GM18517 (cell line): Measurements from ENCODE around the gene BAIAP3.
"Not testable (repeated sequence)": the region's sequence is repeated elsewhere in the genome, so short reads cannot be mapped to it uniquely, and the experiment has no call there.

Experiments used
- ATAC-seq: cut with Tn5 transposase; IDR thresholded peaks from one replicate; pipeline ENCODE4 v1.9.1; 2021; ENCODE audit warnings: mild to moderate bottlenecking, moderate library complexity; ENCODE audit not compliant: unreplicated experiment

Gene BAIAP3, protein sequence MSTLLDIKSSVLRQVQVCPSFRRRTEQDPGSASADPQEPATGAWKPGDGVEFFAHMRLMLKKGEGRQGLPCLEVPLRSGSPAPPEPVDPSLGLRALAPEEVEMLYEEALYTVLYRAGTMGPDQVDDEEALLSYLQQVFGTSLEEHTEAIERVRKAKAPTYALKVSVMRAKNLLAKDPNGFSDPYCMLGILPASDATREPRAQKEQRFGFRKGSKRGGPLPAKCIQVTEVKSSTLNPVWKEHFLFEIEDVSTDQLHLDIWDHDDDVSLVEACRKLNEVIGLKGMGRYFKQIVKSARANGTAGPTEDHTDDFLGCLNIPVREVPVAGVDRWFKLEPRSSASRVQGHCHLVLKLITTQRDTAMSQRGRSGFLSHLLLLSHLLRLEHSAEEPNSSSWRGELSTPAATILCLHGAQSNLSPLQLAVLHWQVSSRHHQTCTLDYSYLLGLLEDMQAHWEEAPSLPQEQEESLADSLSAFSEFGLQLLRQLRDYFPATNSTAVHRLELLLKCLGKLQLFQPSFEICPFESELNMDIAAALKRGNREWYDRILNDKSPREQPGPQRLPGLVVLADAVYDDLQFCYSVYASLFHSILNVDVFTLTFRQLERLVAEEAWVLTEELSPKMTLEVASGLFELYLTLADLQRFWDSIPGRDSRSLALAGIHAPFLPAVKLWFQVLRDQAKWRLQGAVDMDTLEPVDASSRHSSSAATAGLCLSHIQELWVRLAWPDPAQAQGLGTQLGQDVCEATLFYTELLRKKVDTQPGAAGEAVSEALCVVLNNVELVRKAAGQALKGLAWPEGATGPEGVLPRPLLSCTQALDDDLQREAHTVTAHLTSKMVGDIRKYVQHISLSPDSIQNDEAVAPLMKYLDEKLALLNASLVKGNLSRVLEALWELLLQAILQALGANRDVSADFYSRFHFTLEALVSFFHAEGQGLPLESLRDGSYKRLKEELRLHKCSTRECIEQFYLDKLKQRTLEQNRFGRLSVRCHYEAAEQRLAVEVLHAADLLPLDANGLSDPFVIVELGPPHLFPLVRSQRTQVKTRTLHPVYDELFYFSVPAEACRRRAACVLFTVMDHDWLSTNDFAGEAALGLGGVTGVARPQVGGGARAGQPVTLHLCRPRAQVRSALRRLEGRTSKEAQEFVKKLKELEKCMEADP

DNA sequence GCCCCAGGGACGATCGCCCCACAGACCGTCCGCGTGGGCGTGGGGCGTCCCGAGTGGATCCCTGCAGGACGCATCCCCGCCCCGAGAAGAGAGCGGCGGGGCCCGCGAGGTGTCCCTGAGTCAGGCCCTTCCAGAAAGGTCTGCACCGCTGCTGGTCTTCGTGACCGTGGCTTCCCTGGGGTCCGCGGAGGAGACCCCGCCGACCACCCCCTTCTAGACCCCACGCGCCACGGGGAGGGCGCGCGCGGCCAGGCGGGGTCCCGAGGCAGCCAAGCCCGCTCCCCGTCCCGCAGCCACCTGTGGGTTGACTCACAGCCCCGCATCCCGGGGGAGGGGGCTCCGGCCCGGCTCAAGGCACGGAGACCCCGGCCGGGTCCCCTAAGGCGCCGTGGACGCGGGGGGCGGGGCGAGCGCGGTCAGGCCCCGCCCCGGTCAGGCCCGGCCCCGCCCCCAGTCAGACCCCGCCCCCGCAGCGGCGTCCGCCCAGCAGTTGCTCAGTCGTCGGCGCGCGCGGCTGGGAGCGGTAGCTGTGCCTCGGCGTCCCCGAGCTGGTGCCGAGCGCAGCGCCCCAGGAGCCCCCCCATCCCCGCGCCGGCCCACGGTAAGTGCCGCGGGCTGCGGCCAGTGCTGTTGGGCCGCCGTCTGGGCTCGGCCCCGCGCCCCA, at the start of gene BAIAP3:
Gene BAIAP3 (plus strand): TSS at position 497 of the 664 bp plus-strand sequence. CDS start 4,905 bp downstream, outside the sequence.
- ATAC-seq: no peak

DNA sequence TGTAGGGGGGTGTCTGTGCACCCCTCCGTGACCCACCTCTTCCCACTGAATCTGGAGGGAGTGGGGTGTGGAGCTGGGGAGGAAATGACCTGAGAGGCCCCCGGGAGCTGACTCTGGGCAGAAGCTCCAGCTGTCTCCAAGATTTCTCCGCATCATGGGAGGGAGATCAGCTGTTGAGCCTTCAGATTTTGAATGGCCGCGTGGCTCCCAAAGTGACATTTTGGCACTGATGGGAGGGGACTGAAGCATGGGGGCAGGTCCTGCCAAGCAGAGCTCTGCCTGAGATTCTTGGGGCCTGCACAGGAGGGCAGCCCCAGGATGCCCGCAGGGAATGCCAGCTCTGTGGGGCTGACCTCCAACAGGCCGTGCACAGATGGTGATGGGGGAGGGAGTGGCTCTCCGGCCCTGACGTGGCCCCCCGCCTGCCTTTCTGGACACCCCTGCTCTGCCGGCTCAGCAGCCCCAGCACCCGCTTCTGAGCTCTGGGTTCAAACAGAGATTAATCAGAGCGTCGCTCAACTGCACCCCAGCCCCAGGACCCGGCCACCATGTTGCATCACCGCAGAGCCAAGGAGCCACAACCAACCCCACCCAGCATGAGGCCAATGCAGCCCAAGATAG, 49.3 kb upstream of the BAIAP3 start:
- ATAC-seq: no peak

DNA sequence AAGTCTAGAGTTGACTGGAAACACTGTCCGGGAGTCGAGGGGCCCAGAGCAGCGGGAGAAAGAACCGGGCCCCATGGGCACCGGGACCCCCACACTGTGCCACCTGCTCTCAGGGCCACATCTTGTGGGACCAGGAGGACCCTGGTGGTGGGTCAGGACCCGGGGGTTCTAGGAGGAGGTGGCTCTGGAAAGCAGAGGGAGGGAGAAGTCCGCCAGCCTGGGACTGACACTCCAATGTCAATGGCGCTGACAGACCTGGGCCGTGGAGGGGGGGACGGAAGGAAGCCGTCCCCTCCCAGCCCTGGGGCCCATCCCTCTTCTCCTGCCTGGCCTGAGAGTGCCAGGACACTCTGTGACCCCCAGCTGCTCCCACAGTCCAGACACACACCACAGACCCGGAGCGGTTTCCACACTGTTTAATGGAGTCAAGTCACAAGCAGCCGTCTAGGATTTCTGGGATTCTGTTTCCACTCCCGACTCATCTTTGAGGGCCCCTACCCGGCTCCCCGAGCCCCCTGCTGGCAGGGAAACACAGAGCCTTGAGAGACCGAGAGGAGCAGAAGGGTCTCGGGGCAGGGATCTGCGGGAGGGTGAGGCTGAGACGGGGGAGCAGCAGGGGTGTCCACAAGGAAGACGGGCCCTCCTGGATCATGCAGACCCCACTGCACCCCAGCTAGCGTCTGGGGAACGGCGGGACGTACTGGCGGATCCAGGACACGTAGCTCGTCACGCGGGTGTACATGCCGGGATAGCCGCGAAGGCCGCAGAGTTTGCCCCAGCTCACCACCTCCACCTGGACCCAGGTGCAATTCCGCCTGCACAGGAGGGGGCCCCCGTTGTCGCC, 47.6 kb upstream of the BAIAP3 start:
- ATAC-seq: no peak

DNA sequence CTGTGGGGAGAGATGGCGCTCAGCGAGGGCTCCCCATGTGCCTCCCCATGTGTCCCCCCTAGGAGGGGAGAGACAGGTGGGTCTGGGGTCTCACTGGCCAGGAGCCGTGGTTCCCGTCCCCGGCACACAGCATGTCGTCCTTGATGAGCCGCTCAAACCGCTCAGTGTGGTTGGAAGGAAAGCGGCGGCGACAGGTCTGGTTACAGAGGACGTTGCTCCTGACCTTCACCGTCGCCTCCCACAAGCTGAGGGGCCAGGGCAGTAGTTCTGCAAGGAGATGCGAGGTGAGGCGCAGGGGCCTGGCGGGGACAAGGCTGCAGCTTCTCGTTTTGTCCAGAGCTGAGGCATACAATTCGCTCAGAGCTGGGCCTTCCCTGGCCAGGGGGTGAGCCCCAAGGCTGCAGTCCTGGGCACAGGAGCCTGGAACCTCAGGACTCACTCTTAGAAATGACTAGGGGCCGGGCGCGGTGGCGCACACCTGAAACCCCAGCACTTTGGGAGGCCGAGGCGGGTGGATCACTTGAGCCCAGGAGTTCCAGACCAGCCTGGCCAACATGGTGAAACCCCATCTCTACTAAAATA, 46.8 kb upstream of the BAIAP3 start:
- ATAC-seq: no peak

DNA sequence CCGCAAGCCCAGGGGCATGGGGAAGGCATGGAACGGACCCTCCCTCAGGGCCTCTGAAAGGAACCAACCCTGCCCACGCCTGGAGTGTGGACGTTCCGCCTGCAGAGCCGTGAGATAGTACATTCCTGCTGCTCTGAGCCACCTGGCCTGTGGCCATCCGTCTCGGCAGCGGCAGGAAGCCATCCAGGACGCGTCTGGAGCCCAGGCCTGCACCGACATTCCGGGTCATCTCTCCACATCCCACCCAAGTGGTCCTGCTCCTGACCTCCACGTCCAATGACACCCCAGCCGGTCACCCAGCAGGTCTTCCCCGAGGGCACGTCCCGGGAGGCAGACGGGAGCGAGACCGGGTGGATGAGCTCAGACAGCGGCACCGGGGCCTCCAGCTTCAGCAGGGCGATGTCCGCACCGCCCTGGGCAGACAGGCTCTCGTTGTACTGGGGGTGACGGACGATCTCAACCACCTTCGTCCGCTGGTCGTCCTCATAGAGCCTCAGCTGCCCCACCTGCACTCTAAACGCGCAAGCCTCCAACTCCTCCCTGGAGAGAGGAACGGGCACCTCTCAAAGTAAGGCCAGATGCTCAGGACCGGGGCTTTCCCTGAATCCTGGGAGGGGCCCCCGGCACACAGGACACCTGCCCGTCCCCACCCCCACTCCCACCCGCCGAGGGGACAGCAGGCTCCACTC, 45.3 kb upstream of the BAIAP3 start:
- no peak for ATAC-seq

DNA sequence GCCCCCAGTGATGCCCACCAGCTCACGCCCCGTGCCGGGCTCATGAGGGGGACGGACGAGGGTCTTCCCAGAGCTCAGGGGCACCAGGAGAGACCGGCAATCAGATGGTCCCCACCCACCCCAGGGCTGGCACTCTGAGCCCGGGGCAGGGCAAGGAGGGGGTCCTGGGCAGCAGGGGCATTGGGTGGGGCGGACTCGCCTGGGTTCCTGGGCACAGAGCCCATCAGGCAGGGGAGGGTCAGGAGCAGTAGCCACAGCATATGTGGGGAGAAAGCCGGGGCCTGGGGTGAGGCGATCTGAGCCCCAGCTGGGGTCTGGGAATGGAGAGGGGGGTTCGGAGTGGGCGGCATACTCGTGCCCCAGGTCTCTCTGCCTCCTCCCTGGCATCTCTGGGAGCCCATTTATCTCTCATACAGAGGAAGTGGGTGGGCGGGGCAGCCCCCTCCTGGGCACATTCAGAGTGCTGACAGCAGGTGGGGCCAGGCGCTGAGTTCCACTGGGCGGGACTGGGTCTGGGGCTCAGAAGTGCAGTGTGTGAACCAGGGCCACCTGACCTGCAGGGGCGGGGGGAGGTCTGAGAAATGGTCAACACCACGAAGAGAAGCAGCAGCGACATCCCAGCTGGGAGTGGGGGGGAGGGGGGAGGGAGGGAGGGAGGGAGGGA, 44.5 kb upstream of the BAIAP3 start:
- ATAC-seq: no peak

DNA sequence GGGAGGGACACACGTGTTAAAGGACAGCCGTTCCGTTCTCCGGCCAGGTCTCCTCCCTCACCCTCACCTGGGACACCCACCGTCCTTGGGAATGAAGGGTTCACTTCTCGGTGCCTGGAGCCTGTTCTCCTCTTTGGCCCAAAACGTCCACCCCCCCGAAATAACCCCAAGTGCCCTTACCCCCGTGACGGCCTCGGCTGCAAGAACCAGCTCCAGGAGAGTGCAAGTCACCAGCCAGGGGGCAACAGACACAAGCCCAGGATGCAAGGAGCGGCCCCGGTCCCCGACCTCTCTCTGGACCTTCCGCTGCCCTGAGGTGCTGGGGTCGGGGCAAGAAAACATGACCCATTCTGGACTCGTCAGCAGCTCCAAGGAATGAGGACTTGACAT, 44.0 kb upstream of the BAIAP3 start:
- ATAC-seq: no peak

DNA sequence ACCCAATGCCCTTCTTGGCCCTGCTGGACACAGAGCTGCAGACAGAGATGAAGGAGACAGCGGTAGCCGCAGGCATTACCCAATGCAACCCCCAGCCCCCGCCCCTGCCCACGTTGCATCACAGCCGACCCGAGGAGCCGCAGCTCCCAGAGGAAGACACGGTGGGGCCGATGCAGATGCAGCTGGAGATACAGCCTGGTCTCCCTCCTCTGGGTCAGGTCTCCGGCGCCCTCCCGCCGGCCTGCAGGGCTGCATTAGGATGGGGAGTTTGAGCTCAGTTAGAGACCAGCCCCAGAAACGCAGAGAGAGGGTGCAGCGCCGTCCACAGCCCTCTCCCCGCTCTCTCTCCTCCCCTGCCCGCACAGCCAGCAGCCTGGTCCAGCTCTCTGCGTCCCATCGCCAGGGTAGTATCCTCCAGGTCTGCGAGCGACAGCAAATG, 43.4 kb upstream of the BAIAP3 start:
- ATAC-seq: no peak

DNA sequence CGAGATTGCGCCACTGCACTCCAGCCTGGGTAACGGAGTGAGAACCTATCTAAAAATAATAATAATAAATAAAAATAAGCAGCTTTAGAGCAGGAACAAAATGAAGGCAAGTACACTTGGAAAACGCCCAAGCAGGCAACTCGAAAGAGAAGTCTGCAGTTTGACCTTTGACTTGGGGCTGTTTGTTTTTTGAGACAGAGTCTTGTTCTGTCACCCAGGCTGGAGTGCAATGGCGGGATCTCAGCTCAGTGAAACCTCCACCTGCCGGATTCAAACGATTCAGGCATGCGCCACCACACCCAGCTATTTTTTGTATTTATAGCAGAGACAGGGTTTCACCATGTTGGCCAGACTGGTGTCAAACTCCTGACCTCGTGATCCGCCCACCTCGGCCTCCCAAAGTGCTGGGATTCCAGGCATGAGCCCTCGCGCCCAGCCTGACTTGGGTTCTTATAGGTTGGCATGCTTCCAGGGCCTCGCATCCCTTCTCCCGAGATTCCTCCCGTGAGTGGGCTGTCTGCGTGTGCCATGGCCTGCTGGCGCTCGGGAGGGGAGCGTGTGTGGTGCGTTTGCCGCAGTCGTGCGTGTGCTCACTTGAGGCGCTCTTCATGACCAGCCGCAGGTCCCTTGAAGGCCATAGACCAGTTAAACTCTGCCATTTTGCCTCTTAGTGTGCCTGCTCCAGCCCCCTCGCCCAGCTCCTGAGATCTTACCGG, 42.4 kb upstream of the BAIAP3 start:
- ATAC-seq: no peak

DNA sequence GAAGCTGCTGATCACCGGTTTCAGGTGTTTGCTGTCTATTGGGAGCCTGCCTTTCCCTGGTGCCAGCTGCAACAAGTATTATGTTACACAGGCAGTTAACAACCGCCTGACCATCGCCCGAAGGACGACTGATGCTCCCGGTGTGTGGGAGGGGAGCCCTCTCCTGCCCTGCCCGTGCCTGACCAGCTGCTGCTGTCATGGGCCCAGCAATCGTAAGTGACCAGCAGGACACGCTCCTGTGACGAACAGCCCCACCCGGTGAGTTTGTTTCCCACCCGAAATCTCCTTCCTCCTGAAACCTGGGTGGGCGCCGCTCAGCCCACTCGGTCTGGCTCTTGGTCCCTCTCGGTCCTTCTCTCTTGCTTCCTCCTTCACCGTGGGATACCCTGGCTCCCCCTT, 41.9 kb upstream of the BAIAP3 start:
- ATAC-seq: no peak

DNA sequence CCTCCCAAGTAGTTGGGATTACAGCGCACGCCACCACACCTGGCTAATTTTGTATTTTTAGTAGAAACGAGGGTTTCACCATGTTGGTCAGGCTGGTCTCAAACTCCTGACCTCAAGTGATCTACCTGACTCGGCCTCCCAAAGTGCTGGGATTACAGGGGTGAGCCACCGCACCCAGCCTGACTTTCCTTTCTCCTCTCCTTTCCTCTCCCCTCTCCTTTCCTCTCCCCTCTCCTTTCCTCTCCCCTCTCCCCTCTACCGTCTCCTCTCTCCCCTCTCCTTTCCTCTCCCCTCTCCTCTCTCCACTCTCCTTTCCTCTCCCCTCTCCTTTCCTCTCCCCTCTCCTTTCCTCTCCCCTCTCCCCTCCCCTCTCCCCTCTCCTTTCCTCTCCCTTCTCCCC, 41.2 kb upstream of the BAIAP3 start:
- ATAC-seq: not testable (repeated sequence)

DNA sequence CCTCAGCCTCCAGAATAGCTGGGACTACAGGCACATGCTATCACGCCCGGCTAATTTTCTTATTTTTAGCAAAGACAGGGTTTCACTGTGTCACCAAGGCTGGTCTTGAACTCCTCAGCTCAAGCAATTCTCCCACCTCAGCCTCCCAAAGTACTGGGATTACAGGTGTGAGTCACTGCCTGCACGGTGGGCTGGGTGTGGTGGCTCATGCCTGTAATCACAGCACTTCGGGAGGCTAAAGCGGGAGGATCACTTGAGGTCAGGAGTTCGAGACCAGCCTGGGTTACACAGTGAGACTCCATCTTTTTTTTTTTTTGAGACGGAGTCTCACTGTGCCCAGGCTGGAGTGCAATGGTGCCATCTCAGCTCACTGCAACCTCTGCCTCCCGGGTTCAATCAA, 40.6 kb upstream of the BAIAP3 start:
- not testable (repeated sequence) for ATAC-seq

DNA sequence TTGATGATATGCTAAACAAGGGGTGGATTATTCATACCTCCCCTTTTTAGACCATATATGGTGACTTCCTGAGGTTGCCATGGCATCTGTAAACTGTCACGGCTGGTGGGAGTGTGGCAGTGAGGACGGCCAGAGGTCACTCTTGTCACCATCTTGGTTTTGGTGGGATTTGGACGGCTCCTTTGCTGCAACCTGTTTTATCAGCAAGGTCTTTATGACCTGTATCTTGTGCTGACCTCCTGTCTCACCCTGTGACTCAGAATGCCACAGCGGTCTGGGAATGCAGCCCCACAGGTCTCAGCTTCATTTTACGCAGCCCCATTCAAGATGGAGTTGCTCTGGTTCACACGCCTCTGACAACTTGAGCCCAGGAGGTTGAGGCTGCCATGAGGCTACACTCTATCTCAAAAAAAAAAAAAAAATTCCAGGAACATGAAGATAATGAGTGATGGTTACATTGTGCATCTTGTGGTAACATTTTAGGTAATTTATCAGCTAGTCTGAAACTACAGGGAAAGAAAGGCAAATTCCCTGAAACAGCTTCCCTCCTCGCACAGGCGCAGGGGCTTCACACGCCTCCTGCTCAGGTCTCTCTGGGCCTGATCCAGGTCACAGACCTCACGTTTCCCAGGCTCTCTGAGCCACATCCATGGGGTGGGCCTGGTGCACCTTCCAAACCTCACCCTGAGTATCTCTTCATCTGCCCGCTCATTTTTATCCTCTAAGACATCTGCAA, 39.4 kb upstream of the BAIAP3 start:
- ATAC-seq: no peak

DNA sequence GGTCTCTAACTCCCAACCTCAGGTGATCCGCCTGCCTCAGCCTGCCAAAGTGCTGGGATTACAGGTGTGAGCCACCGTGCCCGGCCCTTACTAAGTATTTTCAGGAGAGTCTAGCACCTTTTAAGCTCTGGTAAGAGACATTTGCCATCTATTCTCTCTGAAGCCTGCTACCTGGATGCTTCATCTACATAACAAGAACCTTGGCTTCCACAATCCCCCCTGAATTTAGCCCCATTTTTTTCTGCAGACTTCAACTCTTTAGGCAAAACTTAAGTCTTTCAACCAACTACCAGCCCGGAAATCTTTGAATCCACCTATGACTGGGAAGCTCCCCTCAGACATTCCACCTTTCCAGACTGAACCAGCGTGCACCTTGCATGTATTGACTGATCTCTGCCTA, 38.0 kb upstream of the BAIAP3 start:
- ATAC-seq: no peak

DNA sequence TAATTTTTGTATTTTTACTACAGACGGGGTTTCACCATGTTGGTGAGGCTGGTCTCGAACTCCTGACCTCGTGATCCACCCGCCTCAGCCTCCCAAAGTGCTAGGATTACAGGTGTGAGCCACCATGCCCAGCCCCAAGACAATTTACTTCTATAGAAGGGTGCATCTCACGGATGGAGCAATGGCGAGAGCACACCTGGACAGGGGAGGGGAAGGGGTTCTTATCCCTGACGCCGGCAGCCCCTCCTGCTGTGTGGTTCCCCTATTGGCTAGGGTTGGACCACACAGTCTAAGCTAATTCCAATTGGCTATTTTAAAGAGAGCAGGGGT, 36.8 kb upstream of the BAIAP3 start:
- ATAC-seq: not testable (repeated sequence)

DNA sequence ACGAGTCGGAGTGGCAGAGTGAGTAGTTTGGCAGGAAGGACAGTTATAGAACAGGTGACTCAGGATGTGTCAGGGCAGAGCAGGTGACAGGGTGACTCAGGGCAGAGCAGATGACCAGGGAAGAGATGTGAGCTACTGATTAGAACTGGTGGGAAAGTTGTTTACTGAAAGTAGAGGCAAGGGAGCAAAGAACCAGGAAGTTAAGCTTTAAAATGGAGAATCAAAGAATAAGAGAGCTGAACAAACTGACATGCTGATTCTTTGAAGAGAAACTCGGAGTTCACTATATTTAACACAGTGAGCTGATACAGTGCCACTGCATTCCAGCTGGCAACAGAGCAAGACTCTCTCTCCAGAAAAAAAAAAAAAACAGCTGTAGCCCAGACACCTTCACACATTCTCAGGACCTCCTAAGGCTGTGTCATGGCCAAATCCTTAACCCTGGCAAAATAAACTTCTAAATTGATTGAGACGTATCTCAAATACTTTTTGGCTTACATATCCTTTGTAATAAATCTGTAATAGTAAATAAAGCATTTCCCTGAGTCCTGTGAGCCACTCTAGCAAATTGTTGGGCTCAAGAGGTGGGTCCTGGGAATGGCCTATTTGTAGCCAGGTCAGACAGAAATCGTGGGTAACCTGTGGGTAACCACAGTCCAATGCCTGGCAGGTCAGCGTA, 36.3 kb upstream of the BAIAP3 start:
- ATAC-seq: no peak
